Inflammatory macrophage treated with lipopolysaccharide for 4 hours (primary cell): ENCODE measurements around the gene PPP2R5C.
"Not testable (repeated sequence)": the region's sequence is repeated elsewhere in the genome, so short reads cannot be mapped to it uniquely, and the experiment has no call there.

ENCODE experiments used
- DNase-seq: peaks from one replicate; pipeline ENCODE4 v3.0.0-alpha.2; 2020

PPP2R5C gene

DNA sequence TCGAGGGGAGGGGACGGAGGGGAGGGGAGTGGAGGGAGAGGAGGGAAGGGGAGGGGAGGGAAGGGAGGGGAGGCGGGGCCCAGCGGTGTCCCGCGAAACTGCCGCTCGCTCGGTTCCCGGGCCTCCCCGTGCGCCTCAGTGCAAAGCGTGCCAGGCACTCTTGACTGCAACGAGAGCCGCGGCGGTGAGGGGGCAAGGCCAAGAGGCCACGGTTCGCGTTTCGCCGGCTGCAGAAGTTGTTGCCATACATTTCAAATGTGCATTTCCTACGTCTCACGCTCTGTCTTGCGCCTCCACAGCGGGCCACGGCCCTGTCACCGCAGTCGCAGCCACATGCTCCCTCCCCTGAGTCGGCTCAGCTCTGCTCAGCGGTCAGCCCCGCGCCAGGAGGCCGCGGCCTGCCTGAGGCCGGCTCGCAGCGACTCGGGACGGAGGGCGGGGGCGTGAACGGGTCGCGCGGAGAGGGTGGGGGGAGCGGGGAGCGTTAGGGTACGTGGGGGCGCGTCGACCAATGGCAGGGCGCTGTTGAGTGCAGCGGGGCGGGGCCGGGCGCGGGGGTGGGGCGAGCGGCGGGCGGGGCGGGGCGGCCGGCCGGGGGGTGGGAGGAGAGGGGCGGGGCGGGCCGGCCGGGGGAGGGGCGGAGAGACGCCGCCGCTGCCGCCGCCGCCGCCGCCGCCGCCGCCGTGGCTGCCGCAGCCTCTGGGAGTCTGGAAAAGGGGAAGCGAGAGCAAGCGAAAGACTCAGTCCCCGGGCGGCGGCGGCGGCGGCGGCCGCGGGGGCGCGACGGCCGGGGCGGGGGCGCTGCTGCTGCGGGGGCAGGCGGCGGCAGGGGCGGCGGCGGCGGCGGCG lies at the start of gene PPP2R5C:
Gene PPP2R5C (plus strand): TSS at position 678 of the 849 bp plus-strand sequence. CDS start 185 bp downstream, outside the sequence.
- peak; percentile 90 for DNase-seq

DNA sequence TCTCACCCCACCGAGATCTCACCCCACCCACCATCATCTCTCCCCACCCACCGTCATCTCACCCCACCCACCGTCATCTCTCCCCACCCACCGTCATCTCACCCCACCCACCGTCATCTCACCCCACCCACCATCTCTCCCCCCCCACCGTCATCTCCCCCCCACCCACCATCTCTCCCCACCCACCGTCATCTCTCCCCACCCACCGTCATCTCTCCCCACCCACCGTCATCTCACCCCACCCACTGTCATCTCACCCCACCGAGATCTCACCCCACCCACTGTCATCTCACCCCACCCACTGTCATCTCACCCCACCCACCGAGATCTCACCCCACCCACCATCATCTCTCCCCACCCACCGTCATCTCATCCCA lies 49.7 kb upstream of the PPP2R5C start:
- not testable (repeated sequence) for DNase-seq

DNA sequence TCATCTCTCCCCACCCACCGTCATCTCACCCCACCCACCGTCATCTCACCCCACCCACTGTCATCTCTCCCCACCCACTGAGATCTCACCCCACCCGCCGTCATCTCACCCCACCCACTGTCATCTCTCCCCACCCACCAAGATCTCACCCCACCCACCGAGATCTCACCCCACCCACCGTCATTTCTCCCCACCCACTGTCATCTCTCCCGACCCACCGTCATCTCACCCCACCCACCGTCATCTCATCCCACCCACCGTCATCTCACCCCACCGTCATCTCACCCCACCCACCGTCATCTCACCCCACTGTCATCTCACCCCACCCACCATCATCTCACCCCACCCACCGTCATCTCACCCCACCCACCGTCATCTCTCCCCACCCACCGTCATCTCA lies 49.2 kb upstream of the PPP2R5C start:
- not testable (repeated sequence) for DNase-seq

DNA sequence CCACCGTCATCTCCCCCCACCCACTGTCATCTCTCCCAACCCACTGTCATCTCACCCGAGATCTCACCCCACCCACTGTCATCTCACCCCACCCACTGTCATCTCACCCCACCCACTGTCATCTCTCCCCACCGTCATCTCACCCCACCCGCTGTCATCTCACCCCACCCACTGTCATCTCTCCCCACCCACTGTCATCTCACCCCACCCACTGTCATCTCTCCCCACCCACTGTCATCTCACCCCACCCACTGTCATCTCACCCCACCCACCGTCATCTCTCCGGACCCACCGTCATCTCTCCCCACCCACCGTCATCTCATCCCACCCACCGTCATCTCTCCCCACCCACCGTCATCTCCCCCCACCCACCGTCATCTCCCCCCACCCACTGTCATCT lies 48.4 kb upstream of the PPP2R5C start:
- not testable (repeated sequence) for DNase-seq

DNA sequence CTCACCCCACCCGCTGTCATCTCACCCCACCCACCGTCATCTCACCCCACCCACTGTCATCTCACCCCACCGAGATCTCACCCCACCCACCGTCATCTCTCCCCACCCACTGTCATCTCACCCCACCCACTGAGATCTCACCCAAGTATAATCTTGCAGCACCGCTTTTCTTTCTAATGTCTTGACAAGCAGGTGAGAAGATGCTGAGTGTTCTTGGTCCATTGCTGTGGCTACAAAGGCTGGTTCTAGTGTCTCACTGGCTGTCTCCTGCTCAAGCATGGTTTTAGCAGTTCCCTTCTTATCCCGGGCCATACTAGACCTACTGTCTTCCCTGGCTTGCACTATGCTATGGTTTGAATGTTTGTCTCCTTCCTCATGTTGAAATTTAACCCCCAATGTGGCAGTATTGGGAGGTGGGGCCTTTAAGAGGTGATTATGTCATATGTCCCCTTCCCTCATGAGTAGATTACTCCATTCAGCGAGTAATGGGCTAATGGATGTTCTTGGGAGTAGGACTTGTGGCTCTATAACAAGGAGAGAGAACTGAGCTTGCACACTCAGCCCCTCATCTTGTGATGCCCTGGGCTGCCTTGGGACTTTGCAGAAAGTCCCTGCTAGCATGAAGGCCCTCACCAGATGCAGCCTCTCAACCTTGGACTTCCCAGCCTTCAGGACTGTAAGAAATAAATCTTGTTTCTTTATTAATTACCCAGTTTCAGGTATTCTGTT lies 47.7 kb upstream of the PPP2R5C start:
- DNase-seq, result no peak

DNA sequence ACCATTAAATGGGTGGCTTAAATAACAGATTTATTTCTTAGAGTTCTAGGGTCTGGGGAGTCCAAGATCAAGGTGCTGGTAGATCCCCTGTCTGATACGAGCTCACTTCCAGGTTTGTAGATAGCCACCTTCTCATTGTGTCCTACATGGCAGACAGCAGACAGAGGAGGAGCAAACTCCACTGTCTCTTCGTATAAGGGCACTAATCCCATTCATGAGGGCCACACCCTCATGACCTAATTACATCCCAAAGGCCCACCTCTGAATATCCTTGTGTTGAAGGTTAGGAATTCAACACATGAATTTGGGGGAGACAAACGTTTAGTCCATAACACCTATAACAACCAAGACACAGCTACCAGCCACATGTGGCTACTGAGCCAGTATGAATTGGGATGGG lies 47.1 kb upstream of the PPP2R5C start:
- no peak for DNase-seq

DNA sequence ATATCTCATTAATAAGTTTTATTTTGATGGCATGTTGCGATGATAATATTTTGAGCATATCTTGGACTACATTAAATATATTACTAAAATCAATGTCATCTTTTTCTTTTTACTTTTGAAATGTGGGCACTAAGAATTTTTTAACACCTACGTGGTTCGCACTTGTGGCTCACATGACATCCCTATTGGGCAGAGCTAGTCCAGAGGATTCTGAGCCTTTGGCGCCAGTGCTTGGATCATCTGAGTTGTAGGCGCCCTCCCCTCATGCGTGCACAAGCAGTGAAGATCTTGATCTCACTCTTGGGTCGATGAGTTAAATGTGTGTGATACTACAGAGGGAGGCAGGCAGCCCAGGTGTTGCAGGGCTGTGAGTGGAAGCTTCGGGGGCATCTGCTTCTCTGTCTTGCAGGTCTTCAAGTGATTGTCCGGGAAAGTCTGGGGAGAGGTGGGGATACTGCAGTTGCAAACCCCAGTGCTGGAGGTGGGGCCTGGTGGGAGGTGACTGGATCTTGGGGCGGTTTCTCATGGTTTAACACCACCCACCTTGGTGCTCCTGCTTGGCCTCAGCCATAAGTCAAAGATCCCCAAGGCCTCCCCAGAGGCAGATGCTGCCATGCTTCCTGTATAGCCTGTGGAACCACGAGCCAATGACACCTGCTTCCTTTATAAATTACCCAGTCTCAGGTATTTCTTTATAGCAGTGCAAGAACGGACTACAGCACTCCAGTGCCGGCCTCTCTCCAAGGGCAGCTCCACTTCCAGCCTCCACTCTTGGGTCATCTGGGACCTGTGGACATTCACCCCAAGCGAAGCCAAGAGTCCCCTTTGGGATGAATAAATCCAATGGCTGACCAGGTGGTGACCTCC lies 46.1 kb upstream of the PPP2R5C start:
- DNase-seq, result no peak

DNA sequence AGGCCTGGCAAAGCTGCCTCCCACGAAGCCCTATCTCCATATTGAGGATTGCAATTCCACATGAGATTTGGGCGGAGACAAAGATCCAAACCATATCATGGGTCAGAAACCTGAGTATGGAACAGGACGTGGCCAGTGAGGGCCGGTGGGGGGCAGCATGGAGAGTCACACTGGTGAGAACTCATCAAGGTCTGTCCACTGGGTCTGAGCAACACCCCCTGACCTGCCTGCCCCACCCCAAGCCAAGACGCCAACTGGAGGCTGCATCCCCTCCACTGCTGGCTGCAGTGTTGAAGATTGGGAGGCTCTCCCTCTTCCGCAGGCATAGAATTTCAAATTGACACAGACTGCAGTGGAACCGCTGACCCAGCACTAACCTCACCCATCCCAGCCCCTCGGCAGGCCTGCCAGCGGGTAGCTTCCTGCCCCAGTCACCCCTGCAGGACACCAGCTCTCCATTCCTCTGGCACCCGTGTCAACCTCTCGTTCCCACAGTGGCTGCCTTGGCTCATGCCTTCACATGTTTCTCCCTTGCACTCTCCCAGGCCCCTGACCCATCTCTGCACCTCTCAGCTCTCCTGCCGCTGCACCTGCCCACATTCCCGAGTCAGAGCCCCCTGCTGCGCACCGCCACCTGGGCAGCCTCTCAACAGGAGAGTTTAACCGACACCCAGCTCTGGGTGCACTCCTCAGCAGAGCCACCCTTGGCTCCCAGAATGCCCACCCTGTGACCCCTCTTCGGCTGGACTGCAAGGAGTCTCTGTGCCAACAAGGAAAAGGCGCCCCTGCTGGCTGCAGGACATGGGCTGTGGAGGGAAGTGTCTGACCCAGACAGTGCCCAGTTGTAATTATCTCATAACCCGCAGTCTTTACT lies 45.2 kb upstream of the PPP2R5C start:
- DNase-seq, result no peak

DNA sequence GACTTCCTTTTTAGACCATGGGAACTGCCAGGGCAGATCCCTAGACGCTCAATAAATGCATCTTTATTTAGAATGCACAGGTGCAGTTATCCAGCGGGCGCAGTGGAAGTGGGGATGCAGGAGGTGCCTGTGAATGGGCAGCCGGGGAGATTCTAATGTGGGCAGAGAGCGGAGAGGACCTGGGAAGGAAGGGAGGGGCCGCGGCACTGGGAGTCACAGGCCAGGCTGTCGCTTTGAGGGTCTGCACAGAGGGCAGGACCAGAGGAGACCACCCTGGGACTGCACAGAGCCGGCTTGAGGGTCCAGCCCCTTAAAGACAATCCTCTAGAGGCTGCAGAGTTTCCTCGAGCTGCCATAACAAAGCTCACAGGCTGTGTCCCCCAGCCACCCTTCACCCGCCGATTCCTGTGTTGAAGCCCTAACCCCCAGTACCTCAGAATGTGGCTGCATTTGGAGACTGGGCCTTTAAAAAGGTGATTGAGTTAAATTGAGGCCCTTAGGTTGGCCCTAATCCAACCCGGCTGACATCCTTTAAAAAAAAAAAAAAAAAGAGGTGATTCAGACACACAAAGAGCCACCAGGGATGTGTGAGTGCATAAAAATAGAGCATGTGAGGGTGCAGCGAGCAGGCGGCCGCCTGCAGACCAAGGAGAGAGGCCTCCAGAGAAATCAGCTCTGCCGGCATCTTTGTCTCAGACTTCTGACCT lies 44.4 kb upstream of the PPP2R5C start:
- DNase-seq, result no peak

DNA sequence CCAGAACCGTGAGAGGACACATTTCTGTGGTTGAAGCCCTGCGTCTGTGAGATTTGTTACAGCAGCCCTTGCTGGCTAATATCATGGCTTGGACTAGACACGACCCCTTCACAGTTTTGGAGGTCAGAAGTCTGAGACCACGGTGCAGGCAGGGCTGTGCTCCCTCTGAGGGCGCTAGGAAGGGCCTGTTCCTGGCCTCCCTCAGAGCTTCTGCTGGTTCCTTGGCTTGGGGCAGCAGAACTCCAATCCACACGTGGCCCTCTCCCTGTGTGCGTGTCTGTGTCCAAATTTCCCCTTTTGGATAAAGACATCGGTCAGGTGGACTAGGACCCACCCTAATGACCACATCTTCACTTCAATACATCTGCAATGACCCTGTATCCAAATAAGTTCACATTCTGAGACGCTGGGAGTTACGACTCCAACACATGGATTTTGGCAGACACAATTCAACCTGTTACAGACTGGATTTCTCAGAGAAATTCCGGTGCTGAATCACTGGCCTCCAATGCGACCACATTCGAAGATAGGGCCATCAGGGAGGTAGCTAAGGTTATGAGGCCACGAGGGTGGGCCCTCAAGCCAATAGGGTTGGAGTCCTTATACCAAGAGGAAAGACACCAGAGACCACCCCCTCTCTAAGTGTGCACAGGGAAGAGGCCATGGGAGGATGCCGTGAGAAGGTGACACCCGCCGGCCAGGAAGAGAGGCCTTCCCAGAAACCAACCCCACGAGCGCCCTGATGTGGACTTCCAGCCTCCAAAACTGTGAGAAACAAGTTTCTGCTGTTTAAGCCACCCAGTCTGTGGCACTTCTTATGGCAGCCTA lies 43.6 kb upstream of the PPP2R5C start:
- no peak for DNase-seq

DNA sequence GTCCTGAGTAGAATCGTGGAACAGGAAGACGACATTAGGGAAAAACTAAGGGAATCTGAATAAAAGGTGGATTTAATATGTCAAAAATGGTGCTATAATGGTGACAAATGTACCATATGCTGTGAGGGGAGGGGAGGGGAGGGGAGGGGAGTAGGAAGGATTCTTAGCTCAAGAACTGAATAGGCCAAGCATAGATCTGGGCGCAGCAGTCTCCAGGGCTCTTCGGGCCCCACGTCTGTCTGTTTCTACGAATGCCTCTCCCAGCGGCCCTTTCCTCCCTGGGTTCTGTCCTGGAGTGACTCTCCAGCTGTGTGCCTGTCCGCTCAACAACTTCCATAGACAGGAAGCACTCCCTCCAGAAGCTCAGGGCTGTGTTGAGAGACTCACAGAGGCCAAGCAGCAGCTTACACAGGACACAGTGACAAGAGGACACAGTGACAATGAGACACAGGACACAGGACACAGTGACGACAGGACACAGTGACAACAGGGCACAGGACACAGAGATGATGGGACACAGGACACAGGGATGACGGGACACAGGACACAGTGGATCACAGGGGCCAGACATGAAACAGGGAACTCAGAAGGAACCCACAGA lies 42.4 kb upstream of the PPP2R5C start:
- DNase-seq, result no peak

DNA sequence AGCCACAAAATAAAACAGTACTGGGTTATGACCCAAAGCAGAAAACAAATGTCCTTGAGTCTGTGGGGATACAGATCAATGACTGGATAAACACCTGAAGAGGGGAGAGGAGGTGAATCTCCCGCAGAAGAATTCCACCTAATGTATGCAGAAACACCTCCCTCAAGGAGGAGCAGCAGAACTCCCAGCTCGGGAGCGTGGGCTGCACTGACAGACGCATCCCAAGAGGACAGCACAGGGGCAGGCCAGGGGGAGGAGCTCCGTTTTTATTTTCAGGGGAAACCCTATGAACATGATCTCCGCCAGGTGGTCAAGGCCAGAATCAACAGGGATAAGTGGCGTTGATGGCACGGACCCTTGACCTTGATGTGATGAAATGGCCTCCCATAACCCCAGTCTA lies 41.8 kb upstream of the PPP2R5C start:
- DNase-seq, result no peak

DNA sequence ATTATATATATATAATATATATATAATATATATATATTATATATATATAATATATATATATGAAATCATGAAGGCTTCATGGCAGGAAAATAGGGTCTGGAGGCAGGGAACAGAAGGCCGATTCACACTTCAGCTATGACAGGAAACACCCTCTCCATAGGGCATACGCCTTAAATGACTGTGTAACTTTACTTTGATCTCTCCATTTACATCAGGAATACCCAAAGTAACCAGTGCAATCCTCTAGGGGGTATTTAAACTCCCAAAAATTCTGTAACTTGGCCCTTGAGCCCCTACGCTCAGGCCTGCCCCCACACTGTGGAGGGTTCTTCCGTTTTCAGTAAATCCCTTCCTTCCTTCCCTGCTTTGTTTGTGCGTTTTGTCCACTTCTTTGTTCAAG lies 40.4 kb upstream of the PPP2R5C start:
- DNase-seq, result no peak

DNA sequence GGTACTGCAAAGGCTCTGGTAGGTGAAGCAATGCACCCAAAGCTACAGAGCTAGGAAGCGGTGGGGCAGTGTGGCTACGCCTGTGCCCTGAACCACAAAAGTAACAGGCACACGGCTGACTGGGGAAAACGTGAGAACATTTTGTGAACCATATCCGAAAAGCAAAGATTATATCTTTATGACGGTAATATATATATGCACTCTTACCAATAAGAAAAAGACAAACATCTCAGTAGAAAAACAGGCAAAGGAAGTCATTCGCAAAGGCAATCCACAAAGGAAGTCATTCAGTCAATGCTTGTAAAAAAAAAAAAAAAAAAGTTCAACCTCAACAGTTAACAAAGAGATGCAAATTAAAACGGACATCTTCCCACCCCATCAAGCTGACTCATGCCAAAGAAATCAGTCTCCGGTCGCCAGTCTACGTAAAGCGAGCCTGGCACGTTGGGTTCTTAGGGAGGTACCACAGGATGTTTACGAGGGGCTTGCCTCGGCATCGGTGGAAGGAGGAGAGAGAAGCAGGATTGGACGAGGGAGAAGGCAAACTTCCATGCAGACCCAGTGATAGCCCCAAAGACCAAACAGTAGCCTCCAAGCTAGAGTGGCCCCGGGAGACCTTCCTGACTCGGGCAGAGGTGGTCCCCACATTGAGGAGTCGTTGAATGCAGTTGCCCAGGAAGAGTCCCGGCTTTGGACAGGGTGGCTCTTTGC lies 39.4 kb upstream of the PPP2R5C start:
- peak; percentile 84 for DNase-seq

DNA sequence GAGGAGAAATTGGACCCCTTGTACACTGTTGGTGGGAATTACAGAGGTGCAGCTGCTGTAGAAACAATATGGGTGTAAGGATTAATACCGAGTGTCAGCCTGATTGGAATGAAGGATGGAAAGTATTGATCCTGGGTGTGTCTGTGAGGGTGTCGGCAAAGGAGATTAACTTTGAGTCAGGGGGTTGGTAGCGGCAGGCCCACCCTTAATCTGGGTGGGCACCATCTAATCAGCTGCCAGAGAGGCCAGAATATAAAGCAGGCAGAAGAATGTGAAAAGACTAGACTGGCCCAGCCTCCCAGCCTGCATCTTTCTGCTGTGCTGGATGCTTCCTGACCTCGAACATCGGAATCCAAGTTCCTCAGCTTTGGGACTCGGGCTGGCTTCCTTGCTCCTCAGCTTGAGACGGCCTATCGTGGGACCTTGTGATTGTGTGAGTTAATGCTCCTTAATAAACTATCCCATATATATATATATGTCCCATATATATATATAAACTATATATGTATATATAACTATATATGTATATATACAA lies 38.4 kb upstream of the PPP2R5C start:
- DNase-seq, result no peak

DNA sequence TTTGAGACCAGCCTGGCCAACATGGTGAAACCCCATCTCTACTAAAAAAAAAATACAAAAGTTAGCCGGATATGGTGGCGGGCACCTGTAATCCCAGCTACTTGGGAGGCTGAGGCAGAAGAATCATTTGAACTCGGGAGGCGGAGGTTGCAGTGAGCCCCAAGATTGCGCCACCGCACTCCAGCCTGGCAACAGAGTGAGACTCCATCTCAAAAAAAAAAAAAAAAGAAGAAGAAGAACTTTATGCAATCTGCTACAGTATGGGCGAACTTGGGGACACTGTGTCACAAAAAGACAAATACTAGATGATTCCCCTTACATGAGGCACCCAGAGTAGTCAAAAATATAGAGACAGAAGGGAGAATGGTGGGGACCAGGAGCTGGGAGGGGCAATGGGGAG lies 35.9 kb upstream of the PPP2R5C start:
- DNase-seq, result peak; percentile 74

DNA sequence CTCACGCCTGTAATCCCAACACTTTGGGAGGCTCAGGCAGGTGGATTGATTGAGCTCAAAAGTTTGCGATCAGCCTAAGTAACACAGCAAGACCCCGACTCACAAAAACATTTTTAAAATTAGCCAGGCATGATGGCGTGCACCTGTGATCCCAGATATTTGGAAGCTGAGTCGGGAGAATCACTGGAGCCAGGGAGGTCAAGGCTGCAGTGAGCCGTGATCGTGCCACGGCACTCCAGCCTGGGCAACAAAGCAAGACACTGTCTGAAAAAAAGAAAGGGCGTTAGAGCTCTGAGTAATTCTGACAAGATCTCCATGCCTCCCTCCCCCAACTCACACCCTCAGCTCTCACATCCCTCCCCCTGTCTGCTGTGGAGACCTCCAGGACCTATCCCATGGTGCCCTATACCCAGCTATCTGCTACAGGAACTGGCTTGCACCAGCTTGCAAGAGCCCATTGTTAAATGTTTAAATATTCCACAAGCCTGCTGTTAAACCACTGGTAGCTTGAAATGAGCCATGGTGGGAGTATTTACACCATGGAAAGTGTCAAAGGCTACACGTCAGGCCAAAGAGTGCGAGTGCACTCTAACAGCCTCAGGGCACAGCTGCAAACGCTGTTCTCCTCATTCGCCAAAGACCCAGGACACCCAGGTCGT lies 35.1 kb upstream of the PPP2R5C start:
- DNase-seq, result no peak

DNA sequence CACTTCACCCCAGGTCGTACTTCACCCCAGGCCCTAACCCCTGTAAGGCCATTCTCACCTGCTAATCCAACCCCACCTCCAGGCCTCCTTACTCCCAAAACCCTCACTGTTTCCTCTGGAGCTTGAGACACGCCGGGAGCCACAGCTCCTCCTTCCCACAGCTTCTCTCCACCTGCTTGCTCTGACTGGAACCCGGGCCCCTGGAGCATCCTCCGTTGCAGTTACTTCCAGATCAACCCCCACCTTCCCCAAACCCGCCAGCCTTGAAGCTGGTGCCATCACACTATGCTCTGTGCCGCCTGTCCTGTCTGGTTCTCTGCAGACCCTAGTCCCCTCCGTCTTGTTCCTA lies 34.6 kb upstream of the PPP2R5C start:
- DNase-seq, result no peak
